ENCODE measurements around the gene HEXIM1.

- no peak for TF ChIP-seq POLR2A (IDR thresholded peaks at IDR 0.05)
- TF ChIP-seq, protein P1, sequence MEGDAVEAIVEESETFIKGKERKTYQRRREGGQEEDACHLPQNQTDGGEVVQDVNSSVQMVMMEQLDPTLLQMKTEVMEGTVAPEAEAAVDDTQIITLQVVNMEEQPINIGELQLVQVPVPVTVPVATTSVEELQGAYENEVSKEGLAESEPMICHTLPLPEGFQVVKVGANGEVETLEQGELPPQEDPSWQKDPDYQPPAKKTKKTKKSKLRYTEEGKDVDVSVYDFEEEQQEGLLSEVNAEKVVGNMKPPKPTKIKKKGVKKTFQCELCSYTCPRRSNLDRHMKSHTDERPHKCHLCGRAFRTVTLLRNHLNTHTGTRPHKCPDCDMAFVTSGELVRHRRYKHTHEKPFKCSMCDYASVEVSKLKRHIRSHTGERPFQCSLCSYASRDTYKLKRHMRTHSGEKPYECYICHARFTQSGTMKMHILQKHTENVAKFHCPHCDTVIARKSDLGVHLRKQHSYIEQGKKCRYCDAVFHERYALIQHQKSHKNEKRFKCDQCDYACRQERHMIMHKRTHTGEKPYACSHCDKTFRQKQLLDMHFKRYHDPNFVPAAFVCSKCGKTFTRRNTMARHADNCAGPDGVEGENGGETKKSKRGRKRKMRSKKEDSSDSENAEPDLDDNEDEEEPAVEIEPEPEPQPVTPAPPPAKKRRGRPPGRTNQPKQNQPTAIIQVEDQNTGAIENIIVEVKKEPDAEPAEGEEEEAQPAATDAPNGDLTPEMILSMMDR (IDR thresholded peaks at IDR 0.05), result no peak
- TF ChIP-seq POLR2AphosphoS5 (IDR thresholded peaks at IDR 0.05), result no peak
Observed at GRCh38 chr17:45106582-45106981, 41.7 kb upstream of the HEXIM1 start.

Data from prostate gland (tissue), 2 donors.